HG02970 (cell line): Measurements from ENCODE around the gene ABHD12.
"Not testable (repeated sequence)": the region's sequence is repeated elsewhere in the genome, so short reads cannot be mapped to it uniquely, and the experiment has no call there.

Experiments
- ATAC-seq: cut with Tn5 transposase; IDR thresholded peaks from one replicate; pipeline ENCODE4 v1.9.1; 2021; ENCODE audit warnings: mild to moderate bottlenecking, moderate library complexity, moderate number of reproducible peaks; ENCODE audit not compliant: unreplicated experiment, low FRiP score

Gene ABHD12

DNA sequence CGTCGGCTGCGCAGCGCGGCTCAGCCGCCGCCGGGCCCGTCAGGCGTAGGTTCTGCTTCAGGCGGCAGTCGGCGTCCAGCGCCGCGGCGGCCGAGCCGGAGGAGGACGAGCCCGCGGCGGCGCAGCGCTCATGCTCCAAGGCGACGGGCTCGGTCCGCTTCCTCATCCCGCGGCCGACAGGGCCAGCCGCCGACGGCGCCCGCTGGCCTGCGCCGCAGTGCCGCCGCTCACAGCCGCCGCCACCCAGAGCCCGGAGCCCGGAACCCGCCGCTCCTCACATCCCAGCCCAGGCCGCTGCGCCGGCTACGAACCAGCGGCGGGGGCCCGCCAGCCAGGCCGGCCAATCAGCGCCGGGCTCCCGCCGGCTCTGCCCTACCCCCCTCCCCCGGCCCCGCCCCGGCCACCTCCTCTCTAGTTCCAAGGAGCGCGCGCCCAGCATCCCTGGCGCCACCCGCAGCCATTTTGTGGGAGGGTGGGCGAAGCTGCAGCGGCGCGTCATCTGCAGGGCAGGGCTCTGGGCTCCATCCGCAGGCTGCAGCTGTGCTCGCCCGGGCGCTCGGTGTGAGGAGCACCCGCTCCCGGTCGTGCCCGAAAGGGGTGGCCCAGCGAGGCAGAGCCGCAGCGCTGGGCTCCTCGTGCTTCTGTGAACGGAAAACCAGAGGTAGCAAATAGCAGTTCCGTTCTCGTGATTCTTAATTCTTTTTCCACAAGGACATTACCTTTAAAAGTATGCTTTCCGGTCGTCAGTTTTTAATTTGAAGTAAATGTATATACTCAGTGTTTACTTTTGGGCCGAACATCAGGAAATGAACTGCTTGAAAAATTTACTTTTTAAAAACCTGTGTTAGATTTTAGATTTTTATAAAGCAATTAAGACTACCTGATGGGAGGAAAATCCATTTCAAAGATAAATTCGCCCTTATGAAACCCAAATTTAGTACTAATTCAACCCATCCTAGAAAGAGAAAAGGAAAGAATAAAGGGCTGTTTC, at the start of gene ABHD12:
ABHD12 (minus strand) TSS at position 298 of the 991 bp plus-strand sequence; CDS start at position 166, 132 bp downstream.
- peak; percentile 82 for ATAC-seq

DNA sequence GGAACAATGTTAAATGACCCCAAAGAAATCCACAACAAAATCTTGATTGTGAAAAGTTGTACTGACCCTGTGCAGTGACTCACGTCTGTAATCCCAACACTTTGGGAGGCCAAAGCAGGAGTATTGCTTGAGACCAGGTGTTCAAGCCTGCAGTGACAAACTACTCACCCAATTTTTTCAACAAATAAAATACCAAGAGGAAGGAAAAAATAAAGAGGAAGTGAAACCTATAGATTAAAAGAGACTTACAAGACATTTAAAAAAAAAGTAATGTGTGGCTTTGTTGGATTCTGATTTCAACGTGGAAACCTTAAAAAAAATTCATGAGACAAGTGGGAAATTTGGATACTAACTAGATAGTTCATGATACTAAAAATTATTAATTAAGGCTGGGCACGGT, 48.7 kb upstream of the ABHD12 start:
- no peak for ATAC-seq

GRCh38 chr20:25437153-25437581, 46.5 kb upstream of the ABHD12 start:
- ATAC-seq = no peak

- ATAC-seq = no peak
These were observed 33.9 kb upstream of the ABHD12 start for GRCh38 chr20:25424536-25424935.

DNA sequence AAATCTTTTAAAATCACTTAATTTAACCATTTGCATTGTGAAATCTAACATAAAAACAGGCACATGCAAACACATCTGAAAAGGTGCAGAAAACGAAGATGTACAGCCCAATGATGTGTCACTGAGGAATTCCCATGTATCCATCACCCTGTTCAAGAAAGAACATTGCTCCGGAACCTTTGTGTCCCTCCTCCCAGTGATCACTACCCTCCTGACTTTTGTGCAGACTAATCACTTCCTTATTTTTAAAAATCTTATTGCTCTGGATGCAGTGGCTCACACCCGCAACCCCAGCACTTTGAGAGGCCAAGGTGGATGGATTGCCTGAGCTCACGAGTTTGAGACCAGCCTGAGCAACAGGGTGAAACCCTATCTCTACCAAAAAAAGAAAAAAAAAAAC, 31.4 kb upstream of the ABHD12 start:
- no peak for ATAC-seq

DNA sequence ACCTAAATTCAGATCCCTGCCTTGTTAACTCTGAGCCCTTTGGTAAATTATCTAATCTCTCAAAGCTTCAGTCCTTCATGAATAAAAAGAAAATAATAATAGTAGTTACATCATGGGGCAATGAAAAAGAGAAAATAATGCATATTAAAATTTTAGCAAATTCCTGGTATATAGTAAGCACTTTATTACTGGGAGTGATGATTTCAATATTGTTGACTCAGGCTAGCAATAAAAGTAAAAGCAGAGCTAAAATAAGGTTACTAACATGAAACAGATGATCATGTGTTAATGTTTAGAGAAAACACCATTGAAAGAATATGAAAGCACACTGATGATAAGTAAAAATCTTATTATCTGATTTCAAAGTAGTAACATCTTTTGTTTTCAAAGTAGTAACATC, 30.5 kb upstream of the ABHD12 start:
- ATAC-seq = no peak

DNA sequence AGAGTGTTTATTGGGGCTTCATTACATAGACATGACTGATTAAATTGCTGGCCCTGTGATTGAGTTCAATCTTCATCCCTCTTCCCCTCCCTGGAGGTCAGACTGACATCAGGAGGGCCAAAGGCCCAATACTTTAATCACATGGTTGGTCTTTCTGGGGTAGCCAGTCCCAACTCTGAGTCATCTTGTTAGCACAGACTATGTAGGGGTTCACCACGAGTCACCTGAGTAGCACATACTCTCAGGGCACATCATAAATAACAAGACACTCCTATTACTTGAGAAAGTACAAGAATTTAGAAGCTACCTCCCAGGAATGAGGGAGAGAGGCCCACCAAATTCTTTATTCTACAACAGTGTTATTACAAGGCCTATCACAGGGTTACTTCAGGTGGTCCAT, 28.1 kb upstream of the ABHD12 start:
- no peak for ATAC-seq

GRCh38 chr20:25408890-25409289, 18.3 kb upstream of the ABHD12 start:
- ATAC-seq = no peak

GRCh38 chr20:25408170-25408547, 17.5 kb upstream of the ABHD12 start:
- no peak for ATAC-seq

DNA sequence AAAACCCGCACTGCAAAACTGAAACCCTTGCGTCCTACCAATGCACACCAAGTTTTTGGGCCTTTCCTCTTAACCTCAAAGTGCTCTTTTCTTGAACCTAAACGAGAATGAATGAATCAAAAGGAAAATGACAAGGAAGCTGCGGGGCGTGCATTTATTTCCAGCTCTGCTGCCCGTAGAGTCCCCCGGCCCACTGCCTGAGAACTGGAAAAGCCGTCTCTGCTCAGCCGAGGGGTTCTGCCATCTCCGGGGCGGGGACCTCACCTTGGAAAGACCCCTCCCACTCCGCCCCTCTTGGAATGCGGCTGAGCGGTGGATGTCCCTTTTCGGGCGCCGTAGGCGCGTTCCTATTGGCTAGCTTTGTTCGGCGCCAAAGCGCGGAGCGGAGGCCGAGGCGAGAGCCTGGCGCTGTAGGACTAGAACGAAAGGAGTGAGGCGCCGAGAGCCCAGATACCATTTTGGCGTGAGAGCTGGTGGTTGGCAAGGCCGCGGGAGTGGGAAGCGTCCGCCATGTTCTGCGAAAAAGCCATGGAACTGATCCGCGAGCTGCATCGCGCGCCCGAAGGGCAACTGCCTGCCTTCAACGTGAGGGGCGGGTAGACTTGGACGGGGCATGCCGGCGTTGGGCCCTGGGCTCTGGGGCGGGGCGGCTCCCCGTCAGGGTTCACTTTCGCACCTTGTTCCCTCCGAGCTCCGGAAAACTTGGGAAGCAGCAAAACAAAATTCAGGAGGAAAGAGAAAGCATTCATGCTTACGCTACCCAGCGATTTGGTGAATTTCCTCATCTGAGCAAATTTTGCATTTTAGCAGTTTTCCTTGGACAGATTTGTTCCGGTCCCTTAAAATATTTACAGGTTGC, 16.9 kb upstream of the ABHD12 start, which contains the start of gene GINS1:
GINS1 (plus strand) TSS at position 363 of the 859 bp plus-strand sequence; CDS start at position 511, 148 bp downstream.
- peak; percentile 86 for ATAC-seq

GRCh38 chr20:25402583-25402982, 11.9 kb upstream of the ABHD12 start:
- ATAC-seq = no peak

- not testable (repeated sequence) for ATAC-seq
These were observed 9.7 kb upstream of the ABHD12 start for GRCh38 chr20:25400291-25400732.

GRCh38 chr20:25399037-25399430, 8.4 kb upstream of the ABHD12 start:
- no peak for ATAC-seq

GRCh38 chr20:25398376-25399036, 7.9 kb upstream of the ABHD12 start:
- ATAC-seq = no peak

DNA sequence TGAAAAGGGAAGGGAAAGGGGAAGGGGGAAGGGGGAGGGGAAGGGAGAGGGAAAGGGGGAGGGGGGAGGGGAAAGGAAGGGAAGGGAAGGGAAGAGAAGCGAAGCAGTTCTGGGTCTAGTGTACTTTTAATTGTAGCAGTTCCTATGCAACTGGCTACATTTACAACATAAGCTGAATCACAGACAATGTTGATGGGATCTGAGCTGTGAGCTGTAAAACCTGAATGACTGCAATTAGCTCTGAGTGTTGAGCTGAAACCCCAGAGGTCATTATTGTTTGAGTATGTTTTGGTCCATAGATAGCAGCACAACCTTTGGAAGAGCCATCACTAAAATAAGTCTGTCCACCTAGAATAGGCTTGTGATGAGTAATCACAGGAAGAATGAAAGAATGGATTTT, 7.2 kb upstream of the ABHD12 start:
- ATAC-seq = no peak

GRCh38 chr20:25397096-25397495, 6.5 kb upstream of the ABHD12 start:
- no peak for ATAC-seq

DNA sequence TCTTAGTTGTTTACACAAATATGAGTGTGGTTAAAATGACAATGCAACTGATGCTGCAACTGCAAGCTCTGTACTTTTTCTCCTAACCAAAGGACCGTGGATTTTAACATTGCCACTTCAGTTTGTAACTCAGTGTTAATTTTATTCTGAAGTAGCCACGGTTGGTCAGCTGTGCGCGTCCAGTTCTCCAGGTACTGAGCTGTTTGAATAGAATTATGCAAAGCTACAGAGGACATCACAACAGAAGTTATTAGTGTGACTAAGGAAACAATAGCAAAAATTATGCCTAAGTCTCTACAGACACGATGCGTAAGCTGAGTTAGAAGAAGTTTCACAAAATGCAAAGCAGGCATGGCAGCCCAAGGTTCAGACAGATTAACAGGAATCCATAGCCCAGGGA, 4.4 kb upstream of the ABHD12 start:
- ATAC-seq = no peak

DNA sequence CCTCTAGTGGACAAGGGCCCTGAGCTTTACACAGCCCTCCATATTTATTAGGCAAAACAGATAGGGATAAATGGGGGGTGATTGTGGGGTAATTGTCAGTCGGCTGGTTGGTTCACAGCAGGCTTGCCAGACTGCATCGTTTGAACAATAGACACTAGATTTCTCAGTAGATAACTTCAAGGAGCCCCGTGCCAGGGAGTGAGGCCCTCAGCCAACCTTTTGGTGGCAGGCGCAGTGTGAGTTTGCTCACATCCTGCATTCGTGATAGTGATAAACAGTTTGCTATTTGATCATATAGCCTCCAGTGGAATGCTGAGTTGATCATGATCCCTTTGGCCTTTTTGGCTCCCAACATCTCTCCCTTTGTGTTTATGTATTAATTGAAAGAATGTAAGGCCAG, 3.6 kb upstream of the ABHD12 start:
- ATAC-seq = no peak

DNA sequence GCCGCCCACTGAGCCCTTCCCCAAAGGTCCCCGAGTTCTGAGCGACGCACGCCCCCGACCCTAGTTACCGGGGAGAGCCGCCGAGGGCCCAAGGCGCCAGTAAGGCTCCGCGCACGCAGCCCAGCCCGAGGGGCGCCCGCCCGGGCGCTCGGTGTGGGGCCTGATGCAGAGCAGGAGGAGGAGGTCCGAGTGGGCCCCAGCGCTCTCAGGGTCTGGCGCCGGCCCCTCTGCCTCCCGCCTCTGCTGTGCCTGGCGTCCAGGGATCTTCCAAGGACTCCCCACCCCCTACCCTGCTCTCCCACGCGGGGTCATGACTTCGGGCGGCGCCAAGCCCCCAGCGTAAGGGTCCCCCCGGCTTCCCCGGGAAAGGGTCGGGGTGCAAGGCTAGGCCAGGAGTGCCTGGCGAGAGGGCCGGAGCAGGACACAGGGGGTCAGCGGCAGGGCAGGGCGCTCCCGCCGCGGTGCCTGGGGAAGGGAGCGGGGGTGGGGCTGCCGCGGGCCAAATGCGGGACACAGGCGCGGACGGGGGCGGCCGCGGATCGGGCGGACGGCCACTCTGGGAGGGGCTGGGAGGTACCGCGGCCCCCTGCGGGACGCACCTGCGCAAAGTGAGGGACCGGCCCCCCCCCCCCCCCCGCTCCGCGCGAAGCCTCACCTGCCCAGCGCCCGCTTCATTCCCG, 637 bp downstream of the ABHD12 start:
- ATAC-seq = peak; percentile 25

GRCh38 chr20:25389401-25389857, 1.2 kb downstream of the ABHD12 start:
- no peak for ATAC-seq
